ENCODE data around the gene TEDC2. TPM values are rescaled to one million over a fixed set of nuclear protein-coding genes. Genes with fewer than 3 reads are reported as not detected.

TEDC2 gene
- polyA plus RNA-seq, 3 donors: 0.28 TPM; not detected in 2

DNA sequence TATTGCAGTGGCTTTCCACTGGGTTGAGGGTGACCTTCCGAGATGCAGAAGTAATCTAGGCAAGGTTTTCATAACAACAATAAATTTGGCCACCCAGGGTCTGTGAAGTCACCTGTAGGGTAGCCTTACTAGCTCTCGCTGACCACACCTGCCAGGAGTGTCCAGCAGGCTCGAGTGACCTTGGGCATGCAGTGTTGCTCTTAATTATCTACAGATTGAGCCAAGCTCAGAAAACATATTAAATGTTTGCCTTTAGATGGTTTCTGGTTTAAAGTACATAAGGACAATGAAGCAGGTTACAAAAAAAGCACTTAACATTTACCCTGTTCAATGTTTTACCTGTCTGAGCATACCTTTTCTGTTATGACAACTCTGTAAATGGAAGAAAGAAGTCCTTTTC is 16.8 kb downstream of the TEDC2 start:
- H4K20me1 ChIP-seq (ENCODE audit: insufficient read depth, low read length): peaks cover 29% of the 10 kb centered on the region
- H3K27ac ChIP-seq (ENCODE audit: low read depth in 1 of 2, low read length in 2 of 2): no peak overlapping the region
- peaks cover 0 to 10% of the 10 kb centered on the region in 2 donors for H3K9me3 ChIP-seq (replicated peaks in 1 of 2; ENCODE audit: control insufficient read depth in 1 of 2, insufficient read depth in 1 of 2, low read length in 2 of 2)
- no peak overlapping the region for H3K4me3 ChIP-seq (replicated peaks in 1 of 3; ENCODE audit: low read depth in 2 of 3, low read length in 3 of 3)
- no peak overlapping the region for H3K4me2 ChIP-seq (replicated peaks; ENCODE audit: extremely low read depth, low read length, poor library complexity, severe bottlenecking)
- H3K27me3 ChIP-seq (ENCODE audit: control insufficient read depth in 2 of 2, insufficient read depth in 2 of 2, low read length in 2 of 2): peaks cover 12 to 17% of the 10 kb centered on the region in 2 donors
- Mint-ChIP-seq H3K27ac (peak overlapping the region in 1 of 7 donors; percentile 42), H3K4me1 (peaks cover 37% of the 10 kb centered on the region), H3K27me3 (ENCODE audit: low read depth in 3 of 3) (peaks cover 17 to 19% (median 19%) of the 10 kb centered on the region in 3 donors), H3K4me3 (no peak overlapping the region), H3K9me3 (peaks cover 0 to 9% (median 0%) of the 10 kb centered on the region in 7 donors), H3K36me3 (peaks cover 5 to 33% of the 10 kb centered on the region in 2 donors)
- 83% methylated on average over 2 of the region's 3 CpGs for WGBS (ENCODE audit: insufficient coverage)
- H3K36me3 ChIP-seq (replicated peaks in 1 of 2; ENCODE audit: control insufficient read depth in 1 of 2, insufficient read depth in 2 of 2, low read length in 2 of 2): no peaks in the 10 kb centered on the region
- DNase-seq: no peak
- no peak overlapping the region for H3K9ac ChIP-seq (ENCODE audit: insufficient read depth, low read length, poor library complexity, severe bottlenecking)
- H2AFZ ChIP-seq (ENCODE audit: insufficient read depth, low read depth, low read length, poor library complexity, severe bottlenecking): no peak overlapping the region
- peaks cover 69% of the 10 kb centered on the region for H3K79me2 ChIP-seq (ENCODE audit: insufficient read depth, low read length)
- intact Hi-C loops (cut with micrococcal nuclease): loop anchor here in 1 of 2 donors (10.0 kb wide), 1 partner anchor 52 kb away; the partner anchor contains the start of gene CCNF
- peaks cover 18 to 55% of the 10 kb centered on the region in 2 donors for H3K4me1 ChIP-seq (ENCODE audit: control insufficient read depth in 1 of 2, insufficient read depth in 2 of 2, low read length in 2 of 2)
- TF ChIP-seq, protein P1, sequence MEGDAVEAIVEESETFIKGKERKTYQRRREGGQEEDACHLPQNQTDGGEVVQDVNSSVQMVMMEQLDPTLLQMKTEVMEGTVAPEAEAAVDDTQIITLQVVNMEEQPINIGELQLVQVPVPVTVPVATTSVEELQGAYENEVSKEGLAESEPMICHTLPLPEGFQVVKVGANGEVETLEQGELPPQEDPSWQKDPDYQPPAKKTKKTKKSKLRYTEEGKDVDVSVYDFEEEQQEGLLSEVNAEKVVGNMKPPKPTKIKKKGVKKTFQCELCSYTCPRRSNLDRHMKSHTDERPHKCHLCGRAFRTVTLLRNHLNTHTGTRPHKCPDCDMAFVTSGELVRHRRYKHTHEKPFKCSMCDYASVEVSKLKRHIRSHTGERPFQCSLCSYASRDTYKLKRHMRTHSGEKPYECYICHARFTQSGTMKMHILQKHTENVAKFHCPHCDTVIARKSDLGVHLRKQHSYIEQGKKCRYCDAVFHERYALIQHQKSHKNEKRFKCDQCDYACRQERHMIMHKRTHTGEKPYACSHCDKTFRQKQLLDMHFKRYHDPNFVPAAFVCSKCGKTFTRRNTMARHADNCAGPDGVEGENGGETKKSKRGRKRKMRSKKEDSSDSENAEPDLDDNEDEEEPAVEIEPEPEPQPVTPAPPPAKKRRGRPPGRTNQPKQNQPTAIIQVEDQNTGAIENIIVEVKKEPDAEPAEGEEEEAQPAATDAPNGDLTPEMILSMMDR (IDR thresholded peaks at IDR 0.05): no peak

DNA sequence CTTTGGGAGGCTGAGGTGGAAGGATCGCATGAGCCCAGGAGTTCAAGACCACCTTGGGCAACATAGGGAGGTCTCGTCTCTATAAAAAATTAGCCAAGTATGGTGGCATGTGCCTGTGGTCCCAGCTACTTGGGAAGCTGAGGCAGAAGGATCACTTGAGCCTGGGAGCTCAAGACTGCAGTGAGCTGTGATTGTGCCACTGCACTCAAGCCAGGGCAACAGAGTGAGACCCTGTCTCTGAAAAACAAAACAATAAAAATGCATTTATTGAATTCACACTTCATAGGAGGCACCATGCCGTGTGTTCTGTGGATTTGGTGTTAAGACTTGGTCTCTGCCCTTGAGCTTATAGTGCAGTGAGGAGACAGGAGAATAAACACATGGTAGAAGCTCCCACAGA is 17.4 kb downstream of the TEDC2 start:
- H3K9me3 Mint-ChIP-seq: peaks cover 0 to 7% (median 0%) of the 10 kb centered on the region in 7 donors
- H3K36me3 Mint-ChIP-seq: peaks cover 9 to 38% of the 10 kb centered on the region in 2 donors
- no peak overlapping the region for H3K9ac ChIP-seq (ENCODE audit: insufficient read depth, low read length, poor library complexity, severe bottlenecking)
- H3K27ac ChIP-seq (ENCODE audit: low read depth in 1 of 2, low read length in 2 of 2): no peak overlapping the region
- TF ChIP-seq, protein P1 (IDR thresholded peaks at IDR 0.05): no peak
- WGBS (ENCODE audit: insufficient coverage): 89% methylated on average over 2 of the region's 3 CpGs
- no peak overlapping the region for H3K4me3 ChIP-seq (replicated peaks in 1 of 3; ENCODE audit: low read depth in 2 of 3, low read length in 3 of 3)
- peaks cover 18 to 49% of the 10 kb centered on the region in 2 donors for H3K4me1 ChIP-seq (ENCODE audit: control insufficient read depth in 1 of 2, insufficient read depth in 2 of 2, low read length in 2 of 2)
- H3K27ac Mint-ChIP-seq: no peak overlapping the region
- H3K4me1 Mint-ChIP-seq: peaks cover 42% of the 10 kb centered on the region
- DNase-seq: no peak
- peaks cover 74% of the 10 kb centered on the region for H3K79me2 ChIP-seq (ENCODE audit: insufficient read depth, low read length)
- H4K20me1 ChIP-seq (ENCODE audit: insufficient read depth, low read length): peaks cover 26% of the 10 kb centered on the region
- H3K27me3 ChIP-seq (ENCODE audit: control insufficient read depth in 2 of 2, insufficient read depth in 2 of 2, low read length in 2 of 2): peaks cover 6 to 12% of the 10 kb centered on the region in 2 donors
- no peak overlapping the region for H3K4me2 ChIP-seq (replicated peaks; ENCODE audit: extremely low read depth, low read length, poor library complexity, severe bottlenecking)
- H2AFZ ChIP-seq (ENCODE audit: insufficient read depth, low read depth, low read length, poor library complexity, severe bottlenecking): no peak overlapping the region
- H3K27me3 Mint-ChIP-seq (ENCODE audit: low read depth in 3 of 3): peaks cover 11 to 13% (median 13%) of the 10 kb centered on the region in 3 donors
- no peaks in the 10 kb centered on the region for H3K36me3 ChIP-seq (replicated peaks in 1 of 2; ENCODE audit: control insufficient read depth in 1 of 2, insufficient read depth in 2 of 2, low read length in 2 of 2)
- intact Hi-C loops (cut with micrococcal nuclease): loop anchor here in 1 of 2 donors (10.0 kb wide), 1 partner anchor 53 kb away; the partner anchor contains the start of gene CCNF
- peaks cover 0 to 5% of the 10 kb centered on the region in 2 donors for H3K9me3 ChIP-seq (replicated peaks in 1 of 2; ENCODE audit: control insufficient read depth in 1 of 2, insufficient read depth in 1 of 2, low read length in 2 of 2)
- H3K4me3 Mint-ChIP-seq: no peak overlapping the region
